Karpas-422 (cell line): ENCODE data around the gene AP5S1. TPM values are rescaled to one million over a fixed set of nuclear protein-coding genes. Genes with fewer than 3 reads are reported as not detected.
"Not testable (repeated sequence)": the region's sequence is repeated elsewhere in the genome, so short reads cannot be mapped to it uniquely, and the experiment has no call there.

Experiments used
- DNase-seq: peaks from one replicate; pipeline ENCODE4 v3.0.0-alpha.2; 2015
- H2AFZ ChIP-seq: fragments of 200-600 bp; sonication (generic); 2 replicates; pipeline ENCODE4 v1.6.1; 2014; ENCODE audit warnings: antibody characterized with exemption, low read length, mixed read lengths
- H3K27ac ChIP-seq: fragments of 200-600 bp; sonication (generic); 2 replicates; pipeline ENCODE4 v1.5.1; 2014; ENCODE audit warnings: mild to moderate bottlenecking, low read length, moderate library complexity
- H3K27me3 ChIP-seq: fragments of 200-600 bp; sonication (generic); 2 replicates; pipeline ENCODE4 v1.6.1; 2014; ENCODE audit warnings: low read length, mixed read lengths
- H3K36me3 ChIP-seq: fragments of 200-600 bp; sonication (generic); 2 replicates; pipeline ENCODE4 v1.6.1; 2014; ENCODE audit warnings: low read length, mixed read lengths; ENCODE audit not compliant: insufficient read depth
- H3K4me1 ChIP-seq: fragments of 200-600 bp; sonication (generic); 2 replicates; pipeline ENCODE4 v1.6.1; 2014; ENCODE audit warnings: mild to moderate bottlenecking, low read length, mixed read lengths
- H3K4me2 ChIP-seq: fragments of 200-600 bp; sonication (generic); 2 replicates; pipeline ENCODE4 v1.6.1; 2014; ENCODE audit warnings: low read length, low read depth, mild to moderate bottlenecking; ENCODE audit not compliant: poor library complexity, severe bottlenecking
- H3K4me3 ChIP-seq: fragments of 200-600 bp; sonication (generic); 2 replicates; pipeline ENCODE4 v1.5.1; 2014; ENCODE audit warnings: mild to moderate bottlenecking, antibody characterized with exemption, low read length, mixed read lengths
- H3K79me2 ChIP-seq: fragments of 200-600 bp; sonication (generic); 2 replicates; pipeline ENCODE4 v1.6.1; 2014; ENCODE audit warnings: mild to moderate bottlenecking, low read length, mixed read lengths
- H3K9ac ChIP-seq: fragments of 200-600 bp; sonication (generic); 2 replicates; pipeline ENCODE4 v1.6.0; 2014; ENCODE audit warnings: low read length
- H3K9me2 ChIP-seq: fragments of 200-600 bp; sonication (generic), shearing (Covaris generic); replicated peaks from 2 replicates; pipeline ENCODE4 v1.6.0; 2014; ENCODE audit warnings: mild to moderate bottlenecking, low read length, moderate library complexity; ENCODE audit not compliant: insufficient read depth
- H3K9me3 ChIP-seq: fragments of 300-700, 200-600 bp; sonication (generic); 2 replicates; pipeline ENCODE4 v1.6.1; 2014; ENCODE audit warnings: low read length, mixed read lengths
- H4K20me1 ChIP-seq: fragments of 200-600 bp; sonication (generic); 2 replicates; pipeline ENCODE4 v1.6.1; 2014; ENCODE audit warnings: mild to moderate bottlenecking, antibody characterized with exemption, low read length, low read depth; ENCODE audit not compliant: insufficient read depth
- total RNA-seq: library from RNA; depleted of rRNA; stranded (reverse); fragments of >200 nt; shearing (Covaris generic); gene quantifications from 2 replicates; pipeline ENCODE4 v1.2.3, GENCODE V29; 2014; ENCODE audit warnings: low replicate concordance

Gene AP5S1
- total RNA-seq, 1 experiment from 2014 or later, result 7.1 TPM

DNA sequence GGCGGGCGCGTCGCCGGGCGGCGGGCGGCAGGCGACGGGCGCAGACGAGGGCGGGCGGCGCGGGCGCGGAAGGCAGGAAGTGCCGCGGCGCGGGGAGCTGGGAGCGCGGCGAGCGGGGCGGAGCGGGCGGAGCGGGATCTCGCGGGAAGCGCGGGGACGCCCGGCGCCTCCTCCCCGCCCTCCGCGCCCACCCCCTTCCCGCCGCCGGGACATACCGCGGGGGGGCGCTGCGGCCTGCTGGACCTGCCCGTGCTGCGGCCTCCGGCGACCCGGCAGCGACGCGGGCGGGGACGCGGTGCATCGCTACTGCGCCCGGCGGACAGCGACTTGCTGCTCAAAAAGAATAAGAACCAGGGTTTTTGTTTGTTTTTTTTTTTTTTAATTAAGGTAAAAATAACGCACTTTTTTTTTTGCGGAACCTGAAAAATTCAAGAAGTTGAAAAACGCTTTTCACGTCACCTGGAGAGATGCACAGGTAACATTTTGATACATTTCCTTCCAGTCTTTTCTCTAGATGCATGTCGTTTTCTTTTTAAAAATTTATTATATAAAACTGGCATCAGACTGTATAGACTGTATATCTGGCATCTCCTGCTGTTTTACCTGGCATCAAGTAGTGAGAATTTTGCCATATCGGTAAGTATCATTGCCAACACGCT, 33.6 kb upstream of the AP5S1 start, which contains the start of gene CENPB:
Gene CENPB, minus strand, starts transcription at position 76 of the 659 bp plus-strand sequence. CDS start 257 bp downstream, outside the sequence.
- peak within 1 kb of the TSS; percentile 69; the same call in 1 of the 2 replicates for H2AFZ ChIP-seq
- peaks cover 16% of the 10 kb centered on the region for H3K79me2 ChIP-seq
- H3K4me3 ChIP-seq, result peak within 1 kb of the TSS; percentile 73
- no peaks in the 10 kb centered on the region for H3K9me3 ChIP-seq
- DNase-seq, result peak; percentile 95
- no peak within 1 kb of the TSS for H3K27ac ChIP-seq
- peaks cover 22% of the 10 kb centered on the region for H3K4me1 ChIP-seq
- H3K36me3 ChIP-seq, result no peaks in the 10 kb centered on the region
- H3K4me2 ChIP-seq, result peak within 1 kb of the TSS; percentile 89
- no peaks in the 10 kb centered on the region for H3K9me2 ChIP-seq
- H3K27me3 ChIP-seq, result no peaks in the 10 kb centered on the region
- H3K9ac ChIP-seq, result peak within 1 kb of the TSS; percentile 77
- H4K20me1 ChIP-seq, result peaks cover 10% of the 10 kb centered on the region; the same call in 1 of the 2 replicates

DNA sequence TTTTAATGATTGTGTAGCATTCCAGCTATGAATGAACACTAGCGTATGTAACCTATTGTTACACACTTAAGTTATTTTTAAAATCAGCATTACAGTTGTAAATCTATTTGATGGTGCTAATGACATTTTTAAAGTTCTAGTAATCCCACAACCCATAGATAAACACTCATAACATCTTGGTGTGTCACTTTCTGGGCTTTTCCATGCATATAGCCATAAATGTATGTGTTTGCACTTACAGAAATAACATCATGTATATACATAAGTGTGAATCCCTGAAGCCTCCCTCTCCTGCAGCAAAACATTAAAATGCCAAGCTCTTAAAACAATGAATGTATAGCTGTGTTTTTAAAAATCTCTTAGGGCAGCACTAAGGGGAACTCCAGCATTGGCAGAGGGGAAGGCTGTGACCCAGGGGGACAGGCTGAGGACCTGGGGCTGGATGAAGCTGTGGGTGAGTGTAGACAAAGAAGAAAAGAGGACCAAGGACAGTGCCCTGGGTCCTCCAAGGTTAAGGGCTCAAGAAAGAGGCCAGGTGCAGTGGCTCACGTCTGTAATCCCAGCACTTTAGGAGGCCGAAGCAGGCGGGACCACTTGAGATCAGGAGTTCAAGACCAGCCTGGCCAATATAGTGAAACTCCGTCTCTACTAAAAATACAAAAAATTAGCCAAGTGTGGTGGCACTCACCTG, 32.9 kb upstream of the AP5S1 start:
- Histone ChIP-seq H3K36me3 (no peaks in the 10 kb centered on the region), H2AFZ (peak overlapping the region; percentile 69; the same call in 1 of the 2 replicates), H3K4me3 (peak overlapping the region; percentile 65), H3K4me1 (peaks cover 22% of the 10 kb centered on the region), H3K27me3 (no peaks in the 10 kb centered on the region), H3K4me2 (peak overlapping the region; percentile 89), H3K9ac (peak overlapping the region; percentile 66), H3K9me2 (no peaks in the 10 kb centered on the region), H4K20me1 (peaks cover 10% of the 10 kb centered on the region; the same call in 1 of the 2 replicates), H3K79me2 (peaks cover 16% of the 10 kb centered on the region), H3K27ac (no peak overlapping the region), H3K9me3 (no peaks in the 10 kb centered on the region)
- DNase-seq, result no peak

DNA sequence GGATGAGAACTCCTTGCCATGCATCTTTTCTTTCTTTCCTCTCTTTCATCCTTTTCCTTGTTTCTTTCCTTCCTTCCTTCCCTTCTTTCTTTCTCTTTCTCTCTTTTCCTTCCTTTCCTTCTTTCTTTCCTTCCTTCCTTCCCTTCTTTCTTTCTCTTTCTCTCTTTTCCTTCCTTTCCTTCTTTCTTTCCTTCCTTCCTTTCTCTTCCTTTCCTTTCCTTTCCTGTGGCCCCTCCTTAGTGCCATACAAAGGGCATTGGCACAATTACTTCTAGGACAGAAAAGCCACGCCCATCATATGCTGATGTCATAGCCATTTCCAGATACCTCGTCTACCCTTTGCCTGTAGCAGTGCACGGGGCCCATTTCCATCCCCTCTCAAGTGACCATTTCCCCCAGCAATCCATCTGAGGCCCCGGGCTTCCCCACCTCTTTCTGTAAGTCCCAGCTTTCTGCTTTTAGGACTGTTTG, 31.6 kb upstream of the AP5S1 start:
- DNase-seq, result peak; percentile 70
- Histone ChIP-seq H3K36me3 (no peaks in the 10 kb centered on the region), H3K27ac (no peak overlapping the region), H3K79me2 (peaks cover 16% of the 10 kb centered on the region), H3K27me3 (no peaks in the 10 kb centered on the region), H3K4me3 (no peak overlapping the region), H3K9me3 (no peaks in the 10 kb centered on the region), H3K9me2 (no peaks in the 10 kb centered on the region), H4K20me1 (peaks cover 10% of the 10 kb centered on the region; the same call in 1 of the 2 replicates), H3K4me2 (no peak overlapping the region), H3K9ac (no peak overlapping the region), H3K4me1 (peaks cover 22% of the 10 kb centered on the region), H2AFZ (no peak overlapping the region)

DNA sequence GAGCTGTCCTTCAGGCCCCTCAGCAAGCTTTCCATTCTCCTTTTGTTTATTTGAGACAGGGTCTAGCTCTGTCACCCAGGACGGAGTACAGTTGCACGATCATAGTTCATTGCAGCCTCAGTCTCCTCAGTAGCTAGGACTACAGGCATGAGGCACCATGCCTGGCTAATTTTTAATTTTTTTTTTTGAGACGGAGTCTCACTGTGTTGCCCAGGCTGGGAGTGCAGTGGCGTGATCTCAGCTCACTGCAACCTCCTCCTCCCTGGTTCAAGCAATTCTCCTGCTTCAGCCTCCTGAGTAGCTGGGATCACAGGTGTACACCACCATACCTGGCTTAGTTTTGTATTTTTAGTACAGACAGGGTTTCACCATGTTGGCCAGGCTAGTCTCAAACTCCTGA, 31.1 kb upstream of the AP5S1 start:
- not testable (repeated sequence) for H3K4me2 ChIP-seq, H3K9ac ChIP-seq, H3K4me3 ChIP-seq, H3K36me3 ChIP-seq, H3K27ac ChIP-seq, DNase-seq, H3K27me3 ChIP-seq, H2AFZ ChIP-seq, H3K9me3 ChIP-seq, H3K9me2 ChIP-seq
- peaks cover 16% of the 10 kb centered on the region for H3K79me2 ChIP-seq
- peaks cover 22% of the 10 kb centered on the region for H3K4me1 ChIP-seq
- peaks cover 10% of the 10 kb centered on the region; the same call in 1 of the 2 replicates for H4K20me1 ChIP-seq

DNA sequence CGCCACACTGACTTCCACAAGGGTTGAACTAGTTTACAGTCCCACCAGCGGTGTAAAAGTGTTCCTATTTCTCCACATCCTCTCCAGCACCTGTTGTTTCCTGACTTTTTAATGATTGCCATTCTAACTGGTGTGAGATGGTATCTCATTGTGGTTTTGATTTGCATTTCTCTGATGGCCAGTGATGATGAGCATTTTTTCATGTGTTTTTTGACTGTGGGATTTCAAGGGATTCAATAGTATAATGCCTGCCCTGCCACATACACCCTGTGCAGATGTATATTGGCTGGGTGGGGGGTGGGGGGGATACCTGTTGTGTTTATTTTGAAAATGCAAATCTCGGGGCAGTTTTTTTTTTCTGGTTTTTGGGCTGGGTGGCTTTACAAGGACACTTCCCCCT, 26.2 kb upstream of the AP5S1 start:
- H3K27me3 ChIP-seq, H3K9me3 ChIP-seq, H3K9ac ChIP-seq, H3K9me2 ChIP-seq, H3K27ac ChIP-seq, H2AFZ ChIP-seq, H4K20me1 ChIP-seq, H3K4me3 ChIP-seq, H3K36me3 ChIP-seq, H3K4me2 ChIP-seq, DNase-seq: not testable (repeated sequence)
- Histone ChIP-seq H3K4me1 (peaks cover 31% of the 10 kb centered on the region), H3K79me2 (peaks cover 13% of the 10 kb centered on the region)

DNA sequence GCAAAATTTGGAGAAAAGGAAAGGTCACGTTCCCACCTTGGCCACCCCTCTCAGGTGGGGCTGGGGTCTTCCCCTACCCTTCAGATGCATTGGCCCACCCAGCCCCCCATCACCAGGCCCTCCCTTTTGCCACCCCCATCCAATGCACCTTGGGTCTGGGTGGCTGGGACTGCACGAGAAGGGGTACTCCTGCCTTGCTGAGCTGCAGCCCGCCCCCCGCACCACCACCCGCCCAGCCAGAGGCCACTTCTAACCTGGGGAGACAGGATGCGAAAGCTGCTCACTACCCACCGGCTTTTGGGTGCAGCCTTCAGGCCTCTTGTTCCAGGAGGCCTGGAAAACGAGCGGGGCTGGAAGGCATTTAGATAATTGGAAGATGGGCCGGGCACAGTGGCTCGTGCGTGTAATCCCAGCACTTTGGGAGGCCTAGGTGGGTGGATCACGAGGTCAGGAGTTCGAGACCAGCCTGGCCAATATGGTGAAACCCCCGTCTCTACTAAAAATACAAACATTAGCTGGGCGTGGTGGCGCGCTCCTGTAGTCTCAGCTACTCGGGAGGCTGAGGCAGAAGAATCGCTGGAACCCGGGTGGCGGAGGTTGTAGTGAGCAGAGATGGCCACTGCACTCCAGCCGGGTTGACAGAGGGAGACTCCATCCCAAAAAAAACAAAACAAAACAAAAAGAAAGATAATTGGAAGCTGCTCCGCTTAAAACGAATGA, 25.5 kb upstream of the AP5S1 start:
- H3K36me3 ChIP-seq, result no peaks in the 10 kb centered on the region
- no peaks in the 10 kb centered on the region for H3K9me3 ChIP-seq
- no peak overlapping the region for H3K27ac ChIP-seq
- H4K20me1 ChIP-seq, result no peaks in the 10 kb centered on the region
- H3K27me3 ChIP-seq, result no peaks in the 10 kb centered on the region
- H2AFZ ChIP-seq, result peak overlapping the region; percentile 99
- H3K4me1 ChIP-seq, result peaks cover 38% of the 10 kb centered on the region
- no peaks in the 10 kb centered on the region for H3K9me2 ChIP-seq
- H3K9ac ChIP-seq, result peak overlapping the region; percentile 81
- peaks cover 13% of the 10 kb centered on the region for H3K79me2 ChIP-seq
- DNase-seq, result no peak
- H3K4me2 ChIP-seq, result peak overlapping the region; percentile 86
- H3K4me3 ChIP-seq, result peak overlapping the region; percentile 78

DNA sequence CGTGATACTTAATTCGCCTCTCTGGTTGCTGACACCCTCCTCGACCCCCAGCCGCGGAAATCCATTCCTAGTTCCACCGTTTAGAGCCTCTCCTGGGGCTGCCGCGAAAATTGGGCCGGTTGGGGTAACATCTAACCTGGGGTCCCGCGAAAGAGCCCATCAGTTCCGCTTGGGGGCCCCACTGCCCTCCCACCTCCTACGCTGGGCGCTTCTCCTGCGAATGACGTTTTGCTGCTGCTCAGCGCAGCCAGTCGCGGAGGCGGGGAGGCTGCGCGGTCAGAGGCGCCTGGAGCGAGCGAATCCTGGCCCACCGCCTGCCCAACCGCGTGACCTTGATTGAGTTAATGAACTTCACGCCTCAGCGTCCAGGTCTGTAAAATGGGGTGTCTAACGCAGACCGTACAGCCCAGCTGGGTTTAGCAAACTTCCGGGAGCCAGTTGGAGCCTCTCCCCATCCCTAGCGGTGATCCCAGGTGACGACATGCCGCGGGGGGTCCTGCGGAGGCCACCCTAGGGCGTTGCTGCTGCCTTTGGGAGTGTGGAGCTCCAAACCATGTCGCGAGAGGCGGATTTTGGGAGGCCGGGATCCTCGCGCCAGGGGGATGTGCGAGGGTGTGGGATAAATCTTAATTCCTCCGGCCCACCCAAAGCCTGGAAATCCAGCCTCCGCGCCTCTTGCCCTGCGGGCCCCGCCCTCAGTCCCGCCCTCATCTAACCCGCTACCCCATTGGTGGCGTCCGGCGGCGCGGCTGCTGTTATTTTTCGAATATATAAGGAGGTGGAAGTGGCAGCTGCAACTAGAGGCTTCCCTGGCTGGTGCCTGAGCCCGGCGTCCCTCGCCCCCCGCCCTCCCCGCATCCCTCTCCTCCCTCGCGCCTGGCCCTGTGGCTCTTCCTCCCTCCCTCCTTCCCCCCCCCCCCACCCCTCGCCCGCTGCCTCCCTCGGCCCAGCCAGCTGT, 24.6 kb upstream of the AP5S1 start, which contains the start of gene CDC25B:
Gene CDC25B, plus strand, starts transcription at position 800 of the 958 bp plus-strand sequence. CDS start 222 bp downstream, outside the sequence.
- peak; percentile 96 for DNase-seq
- peaks cover 13% of the 10 kb centered on the region for H3K79me2 ChIP-seq
- H3K9me2 ChIP-seq, result no peaks in the 10 kb centered on the region
- H3K9ac ChIP-seq, result peak within 1 kb of the TSS; percentile 81
- no peaks in the 10 kb centered on the region for H3K9me3 ChIP-seq
- peak within 1 kb of the TSS; percentile 78 for H3K4me3 ChIP-seq
- H3K27ac ChIP-seq, result peak within 1 kb of the TSS; percentile 61
- no peaks in the 10 kb centered on the region for H3K36me3 ChIP-seq
- no peaks in the 10 kb centered on the region for H4K20me1 ChIP-seq
- H2AFZ ChIP-seq, result peak within 1 kb of the TSS; percentile 99
- peaks cover 44% of the 10 kb centered on the region for H3K4me1 ChIP-seq
- no peaks in the 10 kb centered on the region for H3K27me3 ChIP-seq
- H3K4me2 ChIP-seq, result peak within 1 kb of the TSS; percentile 89
